Heart left ventricle (tissue), 16 donors: ENCODE measurements around the gene OXCT2. TPM values are rescaled to one million over a fixed set of nuclear protein-coding genes. Genes with fewer than 3 reads are reported as not detected.
A peak's percentile ranks its signal among the peaks of the same experiment; 100 is the strongest.

Source experiments
- ATAC-seq, 4 donors: fragments of 200-7000 bp; cut with Tn5 transposase; one replicate each; pipeline ENCODE4 v1.9.1; 2020 to 2022; ENCODE audit warnings: moderate library complexity in 4 of 4, mild to moderate bottlenecking in 3 of 4, moderate number of reproducible peaks in 1 of 4
- DNase-seq, 5 donors: peaks; one replicate each; pipeline ENCODE4 v3.0.0-alpha.2; 2020
- H3K27ac ChIP-seq, 12 donors: fragments of 200-600 bp; sonication (generic) in 4 of 12; one replicate each; pipeline versions ENCODE4 v1.5.0 to v1.8.0; 2016 to 2022; ENCODE audit warnings: mild to moderate bottlenecking in 2 of 12
- H3K27me3 ChIP-seq, 9 donors: fragments of 200-600 bp; sonication (generic) in 2 of 9; one replicate each; pipeline versions ENCODE4 v1.5.1 to v1.8.0; 2016 to 2022; ENCODE audit warnings: mild to moderate bottlenecking in 3 of 9
- H3K36me3 ChIP-seq, 9 donors: fragments of 200-600 bp; sonication (generic) in 2 of 9; one replicate each; pipeline versions ENCODE4 v1.5.0 to v1.8.0; 2018 to 2022; ENCODE audit warnings: mild to moderate bottlenecking in 2 of 9
- H3K4me1 ChIP-seq, 12 donors: fragments of 200-600 bp; sonication (generic) in 4 of 12; one replicate each; pipeline versions ENCODE4 v1.5.0 to v1.8.0; 2016 to 2022; ENCODE audit warnings: mild to moderate bottlenecking in 3 of 12
- H3K4me3 ChIP-seq, 12 donors: fragments of 200-600 bp; sonication (generic) in 4 of 12; one replicate each; pipeline versions ENCODE4 v1.5.0 to v1.8.0; 2017 to 2022; ENCODE audit warnings: mild to moderate bottlenecking in 9 of 12, moderate library complexity in 4 of 12
- H3K9me3 ChIP-seq, 12 donors: fragments of 200-600 bp; sonication (generic) in 4 of 12; one replicate each; pipeline versions ENCODE4 v1.5.0 to v1.8.0; 2016 to 2022; ENCODE audit warnings: mild to moderate bottlenecking in 1 of 12
- CTCF ChIP-seq, 12 donors: fragments of 200-600 bp; sonication (generic) in 4 of 12; IDR thresholded peaks; one replicate each; pipeline versions ENCODE4 v1.5.0 to v1.8.0; 2018 to 2022; ENCODE audit warnings: antibody characterized with exemption in 12 of 12, mild to moderate bottlenecking in 5 of 12
- POLR2A ChIP-seq, 2 donors: fragments of 450-650 bp; IDR thresholded peaks; one replicate each; pipeline ENCODE4 v1.6.1; 2017; ENCODE audit warnings: antibody characterized with exemption in 2 of 2, mild to moderate bottlenecking in 2 of 2, moderate library complexity in 2 of 2
- WGBS, 4 donors: extraction: QIAGEN DNeasy Blood & Tissue Kit in 2 of 4; methylation state at CpG; one replicate each; pipeline versions ENCODE4 v1.1.5 to v1.1.7; 2013 to 2018; 5-methylcytosine and 5-hydroxymethylcytosine counted together
- intact Hi-C, 10 donors: fragments of 100-400 bp; cut with DNase I; formaldehyde crosslinking; loops; one replicate each; pipeline versions ENCODE4 v1.11.1 to v1.14.2; 2022
- polyA plus RNA-seq, 2 donors: library from polyadenylated mRNA; stranded (reverse); fragments of 200-250 nt; gene quantifications; one replicate each; pipeline ENCODE4 v1.2.3, GENCODE V29; 2013
- total RNA-seq, 9 donors: library from RNA; depleted of rRNA in 2 of 9; stranded (reverse); fragments of >200 nt in 2 of 9; fragmentation: NEBNext Ultra II Directional in 3 of 9; extraction: Animal tissue kit (Norgen Biotek cat#: 25700) in 3 of 9; gene quantifications; one replicate each; pipeline versions ENCODE4 v1.1.0 to v1.2.4, GENCODE V29; 2016 to 2023
- donor health status: ischemic (EF 13 %, LVEDD 7.1; RV severe dilation, severe dysfunction).
- donor health status: healthy with polysubstance abuse.
- donor health status: DM: no; HTN: yes; CAD: no.
- donor health status: DM: no; HTN: no; CAD: no.
- donor health status: ischemic (EF 25% LVEDD 6.9; RV normal size, moderate dysfunction).
- donor health status: ischemic (EF 25% LVEDD 5.7; RV mildly dilated, moderate dysfunction).
- donor health status: healthy.
- donor health status: DM: yes; HTN: yes; CAD: no.
- donor health status: ischemic (EF 35%, LVEDD 5.7; RV mildly dilated, moderate dysfunction).
- donor health status: nonischemic (EF 11% LVEDD 7.7; RV severe dilation, severe dysfunction).
- donor health status: DM: yes; HTN: yes; CAD: no.
- donor health status: PGD.
- donor health status: ischemic (EF 29% LVEDD 5.4; RV normal size, mild dysfunction).
- donor health status: nonischemic (EF 23%, LVEDD 6.1; RV moderate dilation, normal function).

Gene OXCT2
- total and polyA plus RNA-seq, 11 donors, result 0.75 to 7.5 (median 2.7) TPM

- DNase-seq, result no peak
- no peaks in the 10 kb centered on the region for H3K27me3 ChIP-seq
- peaks cover 0 to 8% (median 0%) of the 10 kb centered on the region in 12 donors for H3K4me1 ChIP-seq
- peaks cover 4 to 100% (median 98%) of the 10 kb centered on the region in 9 donors for H3K36me3 ChIP-seq
- no peaks in the 10 kb centered on the region for H3K9me3 ChIP-seq
- TF ChIP-seq CTCF (IDR thresholded peaks at IDR 0.05), result no peak
- TF ChIP-seq POLR2A (IDR thresholded peaks at IDR 0.05), result no peak
- WGBS, 4 donors, result 94 to 97% (median 97%) methylated on average over 7 of the region's 7 CpGs
- H3K4me3 ChIP-seq, result no peak overlapping the region
- no peak overlapping the region for H3K27ac ChIP-seq
- ATAC-seq, result no peak
- intact Hi-C loops, result no loop called here
Measured at GRCh38 chr1:39751595-39751994, 19.6 kb downstream of the OXCT2 start.

GRCh38 chr1:39745016-39745670, 26.0 kb downstream of the OXCT2 start:
- TF ChIP-seq CTCF (IDR thresholded peaks at IDR 0.05) (no peak), POLR2A (IDR thresholded peaks at IDR 0.05) (no peak)
- H3K27ac ChIP-seq, result no peak overlapping the region
- intact Hi-C loops, result no loop called here
- H3K36me3 ChIP-seq, result peaks cover 4 to 100% (median 100%) of the 10 kb centered on the region in 9 donors
- DNase-seq (no peak), ATAC-seq (peak in 1 of 4 donors; percentile 17)
- H3K9me3 ChIP-seq, result no peaks in the 10 kb centered on the region
- peaks cover 0 to 8% (median 0%) of the 10 kb centered on the region in 12 donors for H3K4me1 ChIP-seq
- 92 to 96% (median 95%) methylated on average over 11 to 16 of the region's 16 CpGs for WGBS, 4 donors
- no peaks in the 10 kb centered on the region for H3K27me3 ChIP-seq
- H3K4me3 ChIP-seq, result no peak overlapping the region

- peak within 1 kb of the TSS in 11 of 12 donors; percentile 7 to 84 (median 72) for H3K27ac ChIP-seq
- peak in 1 of 2 donors; percentile 17 for TF ChIP-seq POLR2A (IDR thresholded peaks at IDR 0.05)
- no peak for TF ChIP-seq CTCF (IDR thresholded peaks at IDR 0.05)
Measured at GRCh38 chr1:39738622-39739366, 32.4 kb downstream of the OXCT2 start, which contains the start of gene PPIE. TSS of gene PPIE (plus strand) at chr1:39738882. CDS start at chr1:39738901, 19 bp downstream.

More at GRCh38 chr1:39738622-39739366, 32.4 kb downstream of the OXCT2 start, which contains the start of gene PPIE:
- Histone ChIP-seq H3K9me3 (no peaks in the 10 kb centered on the region), H3K27me3 (peaks cover 0 to 16% (median 2%) of the 10 kb centered on the region in 9 donors), H3K4me1 (peaks cover 0 to 17% (median 14%) of the 10 kb centered on the region in 12 donors), H3K4me3 (peak within 1 kb of the TSS; percentile 57 to 91 (median 78)), H3K36me3 (peaks cover 0 to 39% (median 36%) of the 10 kb centered on the region in 9 donors)
- WGBS, 4 donors, result 0 to 2% (median 1%) methylated on average over 43 to 52 of the region's 52 CpGs
- intact Hi-C loops, result loop anchor here in 1 of 10 donors (10.0 kb wide), 1 partner anchor 644 kb away; no protein-coding TSS in a partner anchor
- ATAC-seq (peak; percentile 96 to 99 (median 99)), DNase-seq (peak; percentile 94 to 97 (median 95))
